WTC11 (cell line): ENCODE results near the gene LSM7. TPM values are rescaled to one million over a fixed set of nuclear protein-coding genes. Genes with fewer than 3 reads are reported as not detected.
A peak's percentile ranks its signal among the peaks of the same experiment; 100 is the strongest.

Experiments
- ATAC-seq: fragments of 200-7000 bp; cut with Tn5 transposase; 2 replicates; pipeline ENCODE4 v1.10.0; 2021; ENCODE audit warnings: mild to moderate bottlenecking, moderate library complexity
- CTCF ChIA-PET: fragments of 300-600 bp; sonication (Branson Sonifier 250); formaldehyde crosslinking; loops from one replicate; lab custom pipeline; 2021; ENCODE audit warnings: antibody characterized with exemption; lab: Charles Lee
- POLR2A ChIA-PET: fragments of 350-600 bp; sonication (Branson Sonifier 250); formaldehyde crosslinking; loops from one replicate; lab custom pipeline; 2021; ENCODE audit warnings: antibody characterized with exemption; lab: Charles Lee
- DNase-seq: peaks from one replicate; pipeline ENCODE4 v3.0.0; 2021; ENCODE audit warnings: low spot score
- H3K27ac Mint-ChIP-seq: 2 replicates; pipeline ENCODE4 v1.8.0; 2021; ENCODE audit warnings: mixed read lengths
- H3K27me3 Mint-ChIP-seq: 2 replicates; pipeline ENCODE4 v1.8.0; 2021; ENCODE audit warnings: low read depth, mild to moderate bottlenecking, moderate library complexity, mixed read lengths
- H3K36me3 Mint-ChIP-seq: 2 replicates; pipeline ENCODE4 v1.8.0; 2021; ENCODE audit warnings: mixed read lengths
- H3K4me1 Mint-ChIP-seq: 2 replicates; pipeline ENCODE4 v1.8.0; 2022; ENCODE audit warnings: mixed read lengths
- H3K4me3 Mint-ChIP-seq: 2 replicates; pipeline ENCODE4 v1.8.0; 2021; ENCODE audit warnings: mild to moderate bottlenecking, moderate library complexity, mixed read lengths
- H3K9me3 Mint-ChIP-seq: 2 replicates; pipeline ENCODE4 v1.8.0; 2021; ENCODE audit warnings: mixed read lengths
- EMX1 ChIP-seq: fragments of 250-450 bp; sonication (Bioruptor Pico); IDR thresholded peaks from 2 replicates; pipeline ENCODE4 v1.8.0; 2021; ENCODE audit warnings: mild to moderate bottlenecking
- FOXP1 ChIP-seq: sonication (generic); formaldehyde crosslinking; IDR thresholded peaks from 2 replicates; pipeline ENCODE4 v1.8.0; 2022; ENCODE audit warnings: missing genetic modification reagents, mild to moderate bottlenecking, moderate library complexity, borderline replicate concordance
- NR2C2 ChIP-seq: sonication (generic); formaldehyde crosslinking; IDR thresholded peaks from 2 replicates; pipeline ENCODE4 v1.8.0; 2022; ENCODE audit warnings: mild to moderate bottlenecking, missing genetic modification reagents
- TEAD1 ChIP-seq: sonication (generic); formaldehyde crosslinking; IDR thresholded peaks from 2 replicates; pipeline ENCODE4 v1.8.0; 2022; ENCODE audit warnings: mild to moderate bottlenecking, missing genetic modification reagents
- ZNF416 ChIP-seq: fragments of 250-450 bp; sonication (Bioruptor Pico); IDR thresholded peaks from 2 replicates; pipeline ENCODE4 v1.9.0; 2021; ENCODE audit warnings: mild to moderate bottlenecking, inconsistent platforms
- ZNF423 ChIP-seq: fragments of 250-450 bp; sonication (Bioruptor Pico); IDR thresholded peaks from 2 replicates; pipeline ENCODE4 v2.1.2; 2022; ENCODE audit warnings: mild to moderate bottlenecking, moderate library complexity
- ZNF671 ChIP-seq: fragments of 250-450 bp; sonication (Bioruptor Pico); IDR thresholded peaks from 2 replicates; pipeline ENCODE4 v1.8.0; 2021; ENCODE audit warnings: mild to moderate bottlenecking
- ZSCAN18 ChIP-seq: fragments of 250-450 bp; sonication (Bioruptor Pico); IDR thresholded peaks from 2 replicates; pipeline ENCODE4 v2.1.2; 2022; ENCODE audit warnings: mild to moderate bottlenecking, moderate library complexity
- total RNA-seq: library from RNA; stranded (reverse); gene quantifications from 3 replicates; pipeline ENCODE4 v1.2.3, GENCODE V29; 2021
- TF ChIP-seq, protein P1 (sequence below): sonication (generic); formaldehyde crosslinking; IDR thresholded peaks from 2 replicates; pipeline ENCODE4 v1.8.0; 2022; ENCODE audit warnings: missing genetic modification reagents
- TF ChIP-seq, protein P2 (sequence below): sonication (generic); formaldehyde crosslinking; conservative IDR thresholded peaks from 2 replicates; pipeline ENCODE4 v1.8.1; 2023; ENCODE audit warnings: mild to moderate bottlenecking, low read depth, missing genetic modification reagents, moderate library complexity

The LSM7 gene
- total RNA-seq, 1 experiment from 2014 or later: 245 TPM

DNA sequence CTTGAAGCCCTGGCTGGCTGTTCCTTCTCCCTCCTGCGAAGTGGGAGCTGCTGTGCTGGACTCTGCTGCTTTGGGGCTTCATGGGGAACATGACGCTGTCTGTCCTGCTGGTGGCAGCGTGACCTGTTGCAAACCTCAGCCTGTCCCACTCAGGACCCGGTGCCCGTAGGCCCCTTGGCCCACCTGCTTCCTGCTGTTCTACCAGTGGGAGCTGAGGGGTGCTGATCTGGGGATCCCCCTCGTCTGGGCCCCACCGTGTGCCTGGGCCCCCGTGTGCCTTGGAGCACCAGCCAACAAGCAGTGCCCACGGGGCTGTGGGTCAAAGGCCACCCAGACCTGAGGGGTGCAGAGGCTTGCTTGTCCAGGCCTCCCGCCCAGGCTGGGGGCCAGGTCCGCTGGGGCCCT lies 5.4 kb upstream of the LSM7 start:
- H3K4me1 Mint-ChIP-seq: peaks cover 31% of the 10 kb centered on the region
- no peaks in the 10 kb centered on the region for H3K27me3 Mint-ChIP-seq
- no peak overlapping the region for H3K4me3 Mint-ChIP-seq
- 0 out of 2 replicates have a peak, but pooled peaks have one; percentile 7 for ATAC-seq
- DNase-seq: no peak
- H3K36me3 Mint-ChIP-seq: peaks cover 11% of the 10 kb centered on the region
- H3K9me3 Mint-ChIP-seq: peaks cover 10% of the 10 kb centered on the region
- POLR2A ChIA-PET: no interaction called here
- CTCF ChIA-PET: interaction anchor here (0.6 to 1.3 kb wide), 6 partner anchors 10 to 178 kb away, joined by 3 to 4 read pairs (median 3); partner anchors contain the start of gene TIMM13
- peak overlapping the region; percentile 85 for H3K27ac Mint-ChIP-seq
- TF ChIP-seq NR2C2: no peak
- TF ChIP-seq ZNF671 (CRISPR knock-in tag): no peak
- TF ChIP-seq FOXP1 (CRISPR knock-in tag): 0 out of 2 replicates have a peak, but pooled peaks have one; percentile 41

GRCh38 chr19:2333027-2333806 lies 4.8 kb upstream of the LSM7 start:
- ChIA-PET CTCF (interaction anchor here (0.6 to 1.3 kb wide), 6 partner anchors 11 to 177 kb away, joined by 3 to 4 read pairs (median 3); partner anchors contain the start of gene TIMM13), POLR2A (no interaction called here)
- H3K27ac Mint-ChIP-seq: peak overlapping the region; percentile 85
- no peak for ATAC-seq
- no peak for DNase-seq
- no peak overlapping the region for H3K4me3 Mint-ChIP-seq
- peaks cover 11% of the 10 kb centered on the region for H3K36me3 Mint-ChIP-seq
- H3K4me1 Mint-ChIP-seq: peaks cover 31% of the 10 kb centered on the region
- H3K27me3 Mint-ChIP-seq: no peaks in the 10 kb centered on the region
- H3K9me3 Mint-ChIP-seq: peaks cover 10% of the 10 kb centered on the region
- TF ChIP-seq EMX1 (CRISPR knock-in tag) (no peak), ZNF416 (CRISPR knock-in tag) (no peak)
- TF ChIP-seq, protein P1, sequence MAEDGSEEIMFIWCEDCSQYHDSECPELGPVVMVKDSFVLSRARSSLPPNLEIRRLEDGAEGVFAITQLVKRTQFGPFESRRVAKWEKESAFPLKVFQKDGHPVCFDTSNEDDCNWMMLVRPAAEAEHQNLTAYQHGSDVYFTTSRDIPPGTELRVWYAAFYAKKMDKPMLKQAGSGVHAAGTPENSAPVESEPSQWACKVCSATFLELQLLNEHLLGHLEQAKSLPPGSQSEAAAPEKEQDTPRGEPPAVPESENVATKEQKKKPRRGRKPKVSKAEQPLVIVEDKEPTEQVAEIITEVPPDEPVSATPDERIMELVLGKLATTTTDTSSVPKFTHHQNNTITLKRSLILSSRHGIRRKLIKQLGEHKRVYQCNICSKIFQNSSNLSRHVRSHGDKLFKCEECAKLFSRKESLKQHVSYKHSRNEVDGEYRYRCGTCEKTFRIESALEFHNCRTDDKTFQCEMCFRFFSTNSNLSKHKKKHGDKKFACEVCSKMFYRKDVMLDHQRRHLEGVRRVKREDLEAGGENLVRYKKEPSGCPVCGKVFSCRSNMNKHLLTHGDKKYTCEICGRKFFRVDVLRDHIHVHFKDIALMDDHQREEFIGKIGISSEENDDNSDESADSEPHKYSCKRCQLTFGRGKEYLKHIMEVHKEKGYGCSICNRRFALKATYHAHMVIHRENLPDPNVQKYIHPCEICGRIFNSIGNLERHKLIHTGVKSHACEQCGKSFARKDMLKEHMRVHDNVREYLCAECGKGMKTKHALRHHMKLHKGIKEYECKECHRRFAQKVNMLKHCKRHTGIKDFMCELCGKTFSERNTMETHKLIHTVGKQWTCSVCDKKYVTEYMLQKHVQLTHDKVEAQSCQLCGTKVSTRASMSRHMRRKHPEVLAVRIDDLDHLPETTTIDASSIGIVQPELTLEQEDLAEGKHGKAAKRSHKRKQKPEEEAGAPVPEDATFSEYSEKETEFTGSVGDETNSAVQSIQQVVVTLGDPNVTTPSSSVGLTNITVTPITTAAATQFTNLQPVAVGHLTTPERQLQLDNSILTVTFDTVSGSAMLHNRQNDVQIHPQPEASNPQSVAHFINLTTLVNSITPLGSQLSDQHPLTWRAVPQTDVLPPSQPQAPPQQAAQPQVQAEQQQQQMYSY (CRISPR knock-in tag): peak; percentile 41; the same call in 1 of the 2 replicates

GRCh38 chr19:2332341-2333026 lies 4.1 kb upstream of the LSM7 start:
- Mint-ChIP-seq H3K9me3 (peaks cover 10% of the 10 kb centered on the region), H3K36me3 (peaks cover 11% of the 10 kb centered on the region), H3K4me1 (peaks cover 35% of the 10 kb centered on the region), H3K27me3 (no peaks in the 10 kb centered on the region), H3K4me3 (no peak overlapping the region), H3K27ac (peak overlapping the region; percentile 45)
- ChIA-PET CTCF (interaction anchor here (1.0 to 1.6 kb wide), 3 partner anchors 23 to 79 kb away, joined by 3 to 4 read pairs (median 4); no protein-coding TSS in a partner anchor), POLR2A (no interaction called here)
- TF ChIP-seq, protein P2, sequence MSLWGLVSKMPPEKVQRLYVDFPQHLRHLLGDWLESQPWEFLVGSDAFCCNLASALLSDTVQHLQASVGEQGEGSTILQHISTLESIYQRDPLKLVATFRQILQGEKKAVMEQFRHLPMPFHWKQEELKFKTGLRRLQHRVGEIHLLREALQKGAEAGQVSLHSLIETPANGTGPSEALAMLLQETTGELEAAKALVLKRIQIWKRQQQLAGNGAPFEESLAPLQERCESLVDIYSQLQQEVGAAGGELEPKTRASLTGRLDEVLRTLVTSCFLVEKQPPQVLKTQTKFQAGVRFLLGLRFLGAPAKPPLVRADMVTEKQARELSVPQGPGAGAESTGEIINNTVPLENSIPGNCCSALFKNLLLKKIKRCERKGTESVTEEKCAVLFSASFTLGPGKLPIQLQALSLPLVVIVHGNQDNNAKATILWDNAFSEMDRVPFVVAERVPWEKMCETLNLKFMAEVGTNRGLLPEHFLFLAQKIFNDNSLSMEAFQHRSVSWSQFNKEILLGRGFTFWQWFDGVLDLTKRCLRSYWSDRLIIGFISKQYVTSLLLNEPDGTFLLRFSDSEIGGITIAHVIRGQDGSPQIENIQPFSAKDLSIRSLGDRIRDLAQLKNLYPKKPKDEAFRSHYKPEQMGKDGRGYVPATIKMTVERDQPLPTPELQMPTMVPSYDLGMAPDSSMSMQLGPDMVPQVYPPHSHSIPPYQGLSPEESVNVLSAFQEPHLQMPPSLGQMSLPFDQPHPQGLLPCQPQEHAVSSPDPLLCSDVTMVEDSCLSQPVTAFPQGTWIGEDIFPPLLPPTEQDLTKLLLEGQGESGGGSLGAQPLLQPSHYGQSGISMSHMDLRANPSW: no peak
- TF ChIP-seq ZSCAN18 (CRISPR knock-in tag): no peak
- TF ChIP-seq TEAD1 (CRISPR knock-in tag): no peak
- TF ChIP-seq ZNF423: no peak
- no peak for DNase-seq
- ATAC-seq: no peak
